GM19193 (cell line): ENCODE data around the gene NR1D1.

ENCODE experiments used
- POLR2A ChIP-seq: IDR thresholded peaks from 4 replicates; pipeline ENCODE4 v1.6.1; 2011; ENCODE audit not compliant: insufficient read depth, insufficient read length; ENCODE audit errors: extremely low read depth

Gene NR1D1

GRCh38 chr17:40115101-40115436 is 14.7 kb upstream of the NR1D1 start:
- TF ChIP-seq POLR2A, result no peak

GRCh38 chr17:40113907-40114245 is 13.5 kb upstream of the NR1D1 start:
- no peak for TF ChIP-seq POLR2A

- peak; percentile 54 for TF ChIP-seq POLR2A
These were observed 12.9 kb upstream of the NR1D1 start for GRCh38 chr17:40113110-40113906.

- TF ChIP-seq POLR2A, result no peak
These were observed 12.3 kb upstream of the NR1D1 start for GRCh38 chr17:40112718-40113109.

- TF ChIP-seq POLR2A, result no peak
These were observed 11.9 kb upstream of the NR1D1 start for GRCh38 chr17:40112191-40112711.

- TF ChIP-seq POLR2A, result peak; percentile 32
These were observed 11.1 kb upstream of the NR1D1 start for GRCh38 chr17:40111221-40112128.

GRCh38 chr17:40110026-40110845 is 9.8 kb upstream of the NR1D1 start:
- TF ChIP-seq POLR2A, result no peak

GRCh38 chr17:40108970-40109824 is 8.8 kb upstream of the NR1D1 start:
- no peak for TF ChIP-seq POLR2A

GRCh38 chr17:40107522-40108174 is 7.3 kb upstream of the NR1D1 start:
- TF ChIP-seq POLR2A, result no peak

GRCh38 chr17:40106760-40107521 is 6.6 kb upstream of the NR1D1 start:
- no peak for TF ChIP-seq POLR2A

GRCh38 chr17:40105861-40106759 is 5.7 kb upstream of the NR1D1 start:
- TF ChIP-seq POLR2A, result no peak
